ENCODE measurements around the gene ZNF324.

ZNF324 gene

DNA sequence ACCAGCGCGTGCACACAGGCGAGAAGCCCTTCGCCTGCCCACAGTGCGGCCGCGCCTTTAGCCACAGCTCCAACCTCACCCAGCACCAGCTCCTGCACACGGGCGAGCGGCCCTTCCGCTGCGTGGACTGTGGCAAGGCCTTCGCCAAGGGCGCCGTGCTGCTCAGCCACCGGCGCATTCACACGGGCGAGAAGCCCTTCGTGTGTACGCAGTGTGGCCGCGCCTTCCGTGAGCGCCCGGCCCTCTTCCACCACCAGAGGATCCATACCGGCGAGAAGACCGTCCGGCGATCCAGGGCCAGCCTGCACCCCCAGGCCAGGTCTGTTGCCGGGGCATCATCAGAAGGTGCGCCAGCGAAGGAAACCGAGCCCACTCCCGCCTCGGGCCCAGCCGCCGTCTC, 4.9 kb downstream of the ZNF324 start:
- TF ChIP-seq BACH2 (CRISPR knock-in tag; IDR thresholded peaks at IDR 0.05; ENCODE audit: borderline replicate concordance) (no peak), ZC3H10 (CRISPR knock-in tag; IDR thresholded peaks at IDR 0.05) (no peak), OSR1 (CRISPR knock-in tag; IDR thresholded peaks at IDR 0.05) (no peak), ARNTL (CRISPR knock-in tag; IDR thresholded peaks at IDR 0.05; ENCODE audit: borderline replicate concordance, low read depth) (no peak), CSRNP3 (CRISPR knock-in tag; IDR thresholded peaks at IDR 0.05) (no peak)
- no peak for ATAC-seq

DNA sequence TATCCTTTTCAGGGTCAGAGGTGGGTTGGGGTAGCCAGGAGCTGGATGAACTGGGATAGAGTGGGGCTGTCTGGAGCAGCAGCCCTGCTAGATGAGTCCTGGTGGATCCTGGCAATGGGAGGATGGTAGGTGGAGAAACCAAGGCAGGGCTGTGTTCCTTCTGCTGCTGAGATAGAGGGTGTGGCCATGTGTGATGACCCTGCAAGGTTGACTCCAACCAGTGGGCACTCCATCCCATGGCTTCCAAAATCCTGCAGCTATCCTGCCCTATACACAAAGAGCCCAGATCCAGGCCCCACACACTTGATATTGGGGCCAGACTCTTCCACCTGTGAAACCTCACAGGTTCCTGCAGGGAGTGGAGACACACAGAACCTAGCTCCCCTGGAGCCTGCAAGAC, 6.9 kb downstream of the ZNF324 start:
- TF ChIP-seq TCF4 (CRISPR knock-in tag; IDR thresholded peaks at IDR 0.05; ENCODE audit: borderline replicate concordance) (no peak), ZNF70 (CRISPR knock-in tag; IDR thresholded peaks at IDR 0.05) (no peak), BACH2 (CRISPR knock-in tag; IDR thresholded peaks at IDR 0.05; ENCODE audit: borderline replicate concordance) (no peak), CSDC2 (CRISPR knock-in tag; IDR thresholded peaks at IDR 0.05) (no peak), ZFP30 (CRISPR knock-in tag; IDR thresholded peaks at IDR 0.05) (no peak), CSRNP3 (CRISPR knock-in tag; IDR thresholded peaks at IDR 0.05) (no peak), RARB (CRISPR knock-in tag; IDR thresholded peaks at IDR 0.05) (no peak), ZC3H10 (CRISPR knock-in tag; IDR thresholded peaks at IDR 0.05) (no peak), TOX (CRISPR knock-in tag; IDR thresholded peaks at IDR 0.05; ENCODE audit: borderline replicate concordance) (no peak), SNAI2 (CRISPR knock-in tag; IDR thresholded peaks at IDR 0.05) (no peak), ZFP3 (CRISPR knock-in tag; IDR thresholded peaks at IDR 0.05) (no peak), PPARA (CRISPR knock-in tag; IDR thresholded peaks at IDR 0.05; ENCODE audit: borderline replicate concordance) (no peak), ESRRG (CRISPR knock-in tag; IDR thresholded peaks at IDR 0.05) (no peak)
- TF ChIP-seq, protein P1, sequence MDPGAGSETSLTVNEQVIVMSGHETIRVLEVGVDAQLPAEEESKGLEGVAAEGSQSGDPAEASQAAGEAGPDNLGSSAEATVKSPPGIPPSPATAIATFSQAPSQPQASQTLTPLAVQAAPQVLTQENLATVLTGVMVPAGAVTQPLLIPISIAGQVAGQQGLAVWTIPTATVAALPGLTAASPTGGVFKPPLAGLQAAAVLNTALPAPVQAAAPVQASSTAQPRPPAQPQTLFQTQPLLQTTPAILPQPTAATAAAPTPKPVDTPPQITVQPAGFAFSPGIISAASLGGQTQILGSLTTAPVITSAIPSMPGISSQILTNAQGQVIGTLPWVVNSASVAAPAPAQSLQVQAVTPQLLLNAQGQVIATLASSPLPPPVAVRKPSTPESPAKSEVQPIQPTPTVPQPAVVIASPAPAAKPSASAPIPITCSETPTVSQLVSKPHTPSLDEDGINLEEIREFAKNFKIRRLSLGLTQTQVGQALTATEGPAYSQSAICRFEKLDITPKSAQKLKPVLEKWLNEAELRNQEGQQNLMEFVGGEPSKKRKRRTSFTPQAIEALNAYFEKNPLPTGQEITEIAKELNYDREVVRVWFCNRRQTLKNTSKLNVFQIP (CRISPR knock-in tag; IDR thresholded peaks at IDR 0.05; ENCODE audit: borderline replicate concordance, low read depth) = no peak
- TF ChIP-seq, protein P2, sequence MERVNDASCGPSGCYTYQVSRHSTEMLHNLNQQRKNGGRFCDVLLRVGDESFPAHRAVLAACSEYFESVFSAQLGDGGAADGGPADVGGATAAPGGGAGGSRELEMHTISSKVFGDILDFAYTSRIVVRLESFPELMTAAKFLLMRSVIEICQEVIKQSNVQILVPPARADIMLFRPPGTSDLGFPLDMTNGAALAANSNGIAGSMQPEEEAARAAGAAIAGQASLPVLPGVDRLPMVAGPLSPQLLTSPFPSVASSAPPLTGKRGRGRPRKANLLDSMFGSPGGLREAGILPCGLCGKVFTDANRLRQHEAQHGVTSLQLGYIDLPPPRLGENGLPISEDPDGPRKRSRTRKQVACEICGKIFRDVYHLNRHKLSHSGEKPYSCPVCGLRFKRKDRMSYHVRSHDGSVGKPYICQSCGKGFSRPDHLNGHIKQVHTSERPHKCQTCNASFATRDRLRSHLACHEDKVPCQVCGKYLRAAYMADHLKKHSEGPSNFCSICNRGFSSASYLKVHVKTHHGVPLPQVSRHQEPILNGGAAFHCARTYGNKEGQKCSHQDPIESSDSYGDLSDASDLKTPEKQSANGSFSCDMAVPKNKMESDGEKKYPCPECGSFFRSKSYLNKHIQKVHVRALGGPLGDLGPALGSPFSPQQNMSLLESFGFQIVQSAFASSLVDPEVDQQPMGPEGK (CRISPR knock-in tag; IDR thresholded peaks at IDR 0.05; ENCODE audit: borderline replicate concordance) = no peak
- TF ChIP-seq, protein P3, sequence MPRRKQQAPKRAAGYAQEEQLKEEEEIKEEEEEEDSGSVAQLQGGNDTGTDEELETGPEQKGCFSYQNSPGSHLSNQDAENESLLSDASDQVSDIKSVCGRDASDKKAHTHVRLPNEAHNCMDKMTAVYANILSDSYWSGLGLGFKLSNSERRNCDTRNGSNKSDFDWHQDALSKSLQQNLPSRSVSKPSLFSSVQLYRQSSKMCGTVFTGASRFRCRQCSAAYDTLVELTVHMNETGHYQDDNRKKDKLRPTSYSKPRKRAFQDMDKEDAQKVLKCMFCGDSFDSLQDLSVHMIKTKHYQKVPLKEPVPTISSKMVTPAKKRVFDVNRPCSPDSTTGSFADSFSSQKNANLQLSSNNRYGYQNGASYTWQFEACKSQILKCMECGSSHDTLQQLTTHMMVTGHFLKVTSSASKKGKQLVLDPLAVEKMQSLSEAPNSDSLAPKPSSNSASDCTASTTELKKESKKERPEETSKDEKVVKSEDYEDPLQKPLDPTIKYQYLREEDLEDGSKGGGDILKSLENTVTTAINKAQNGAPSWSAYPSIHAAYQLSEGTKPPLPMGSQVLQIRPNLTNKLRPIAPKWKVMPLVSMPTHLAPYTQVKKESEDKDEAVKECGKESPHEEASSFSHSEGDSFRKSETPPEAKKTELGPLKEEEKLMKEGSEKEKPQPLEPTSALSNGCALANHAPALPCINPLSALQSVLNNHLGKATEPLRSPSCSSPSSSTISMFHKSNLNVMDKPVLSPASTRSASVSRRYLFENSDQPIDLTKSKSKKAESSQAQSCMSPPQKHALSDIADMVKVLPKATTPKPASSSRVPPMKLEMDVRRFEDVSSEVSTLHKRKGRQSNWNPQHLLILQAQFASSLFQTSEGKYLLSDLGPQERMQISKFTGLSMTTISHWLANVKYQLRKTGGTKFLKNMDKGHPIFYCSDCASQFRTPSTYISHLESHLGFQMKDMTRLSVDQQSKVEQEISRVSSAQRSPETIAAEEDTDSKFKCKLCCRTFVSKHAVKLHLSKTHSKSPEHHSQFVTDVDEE (CRISPR knock-in tag; IDR thresholded peaks at IDR 0.05) = no peak
- ATAC-seq = no peak

- TF ChIP-seq, protein P1 (CRISPR knock-in tag; IDR thresholded peaks at IDR 0.05; ENCODE audit: borderline replicate concordance, low read depth) = no peak
- no peak for TF ChIP-seq RARB (CRISPR knock-in tag; IDR thresholded peaks at IDR 0.05)
- no peak for ATAC-seq
Measured at GRCh38 chr19:58474291-58474996, 7.6 kb downstream of the ZNF324 start.
